Endothelial cell (in vitro differentiated cells): ENCODE data around the gene PRRX2. TPM values are rescaled to one million over a fixed set of nuclear protein-coding genes. Genes with fewer than 3 reads are reported as not detected.
A peak's percentile ranks its signal among the peaks of the same experiment; 100 is the strongest.

Source experiments
- DNase-seq: peaks from one replicate; pipeline ENCODE4 v3.0.0; 2021; ENCODE audit warnings: low spot score
- H3K27ac Mint-ChIP-seq: one replicate; pipeline ENCODE4 v1.8.0; 2021; ENCODE audit warnings: mixed read lengths, inconsistent platforms; ENCODE audit not compliant: unreplicated experiment
- H3K27me3 Mint-ChIP-seq: one replicate; pipeline ENCODE4 v1.8.0; 2021; ENCODE audit warnings: mild to moderate bottlenecking, moderate library complexity, mixed read lengths, inconsistent platforms; ENCODE audit not compliant: unreplicated experiment
- H3K36me3 Mint-ChIP-seq: one replicate; pipeline ENCODE4 v1.8.0; 2021; ENCODE audit warnings: mild to moderate bottlenecking, low read depth, mixed read lengths, inconsistent platforms; ENCODE audit not compliant: unreplicated experiment
- H3K4me1 Mint-ChIP-seq: one replicate; pipeline ENCODE4 v1.8.0; 2021; ENCODE audit warnings: mild to moderate bottlenecking, mixed read lengths, inconsistent platforms; ENCODE audit not compliant: unreplicated experiment
- H3K4me3 Mint-ChIP-seq: one replicate; pipeline ENCODE4 v1.8.0; 2021; ENCODE audit warnings: mild to moderate bottlenecking, mixed read lengths, inconsistent platforms; ENCODE audit not compliant: unreplicated experiment
- H3K9me3 Mint-ChIP-seq: one replicate; pipeline ENCODE4 v1.8.0; 2021; ENCODE audit warnings: mixed read lengths, inconsistent platforms; ENCODE audit not compliant: unreplicated experiment
- total RNA-seq: library from RNA; stranded (reverse); fragmentation: NEBNext Ultra II Directional; extraction: Animal tissue kit (Norgen Biotek cat#: 25700); gene quantifications from one replicate; pipeline ENCODE4 v1.2.1, GENCODE V29; 2021; ENCODE audit not compliant: unreplicated experiment
- TF ChIP-seq, protein P1 (sequence below): fragments of 200-600 bp; sonication (generic); IDR thresholded peaks from one replicate; pipeline ENCODE4 v1.5.0; 2021; ENCODE audit warnings: antibody characterized with exemption; ENCODE audit not compliant: unreplicated experiment

PRRX2 gene
- total RNA-seq, 1 donor from 2014 or later, result 0.21 TPM

DNA sequence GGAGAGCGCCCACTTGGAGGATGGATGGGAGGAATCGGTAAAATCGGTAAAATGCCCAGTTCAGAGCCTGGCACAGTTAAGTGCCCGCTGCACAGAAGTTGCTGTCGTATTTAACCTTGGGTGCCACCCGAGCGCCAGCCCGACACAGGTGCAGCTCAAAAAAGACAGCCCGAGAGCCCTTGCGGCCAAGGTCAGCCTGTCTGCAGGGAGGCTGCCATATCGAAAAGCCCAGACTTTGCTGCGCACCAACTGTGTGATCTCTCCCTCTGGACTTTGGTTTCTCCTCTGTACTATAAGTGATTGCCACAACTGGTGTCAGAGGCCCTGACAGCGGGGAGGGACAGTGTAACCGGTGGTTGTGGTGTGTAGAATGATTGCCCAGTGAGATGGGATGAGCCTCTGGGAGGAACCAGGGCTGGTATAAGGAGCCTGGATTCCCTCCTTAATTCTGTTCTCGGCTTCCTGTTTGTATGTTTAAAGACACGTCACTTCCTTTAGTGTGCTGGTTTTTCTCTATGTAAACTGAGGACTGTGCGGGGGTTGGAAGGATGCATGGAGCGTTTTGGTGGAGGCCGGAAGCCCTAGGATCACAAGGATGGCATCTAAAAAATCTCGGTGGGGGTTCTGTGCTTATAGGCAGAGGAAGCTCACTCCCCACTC is 38.7 kb upstream of the PRRX2 start:
- no peak for DNase-seq
- peaks cover 22% of the 10 kb centered on the region for H3K4me1 Mint-ChIP-seq

DNA sequence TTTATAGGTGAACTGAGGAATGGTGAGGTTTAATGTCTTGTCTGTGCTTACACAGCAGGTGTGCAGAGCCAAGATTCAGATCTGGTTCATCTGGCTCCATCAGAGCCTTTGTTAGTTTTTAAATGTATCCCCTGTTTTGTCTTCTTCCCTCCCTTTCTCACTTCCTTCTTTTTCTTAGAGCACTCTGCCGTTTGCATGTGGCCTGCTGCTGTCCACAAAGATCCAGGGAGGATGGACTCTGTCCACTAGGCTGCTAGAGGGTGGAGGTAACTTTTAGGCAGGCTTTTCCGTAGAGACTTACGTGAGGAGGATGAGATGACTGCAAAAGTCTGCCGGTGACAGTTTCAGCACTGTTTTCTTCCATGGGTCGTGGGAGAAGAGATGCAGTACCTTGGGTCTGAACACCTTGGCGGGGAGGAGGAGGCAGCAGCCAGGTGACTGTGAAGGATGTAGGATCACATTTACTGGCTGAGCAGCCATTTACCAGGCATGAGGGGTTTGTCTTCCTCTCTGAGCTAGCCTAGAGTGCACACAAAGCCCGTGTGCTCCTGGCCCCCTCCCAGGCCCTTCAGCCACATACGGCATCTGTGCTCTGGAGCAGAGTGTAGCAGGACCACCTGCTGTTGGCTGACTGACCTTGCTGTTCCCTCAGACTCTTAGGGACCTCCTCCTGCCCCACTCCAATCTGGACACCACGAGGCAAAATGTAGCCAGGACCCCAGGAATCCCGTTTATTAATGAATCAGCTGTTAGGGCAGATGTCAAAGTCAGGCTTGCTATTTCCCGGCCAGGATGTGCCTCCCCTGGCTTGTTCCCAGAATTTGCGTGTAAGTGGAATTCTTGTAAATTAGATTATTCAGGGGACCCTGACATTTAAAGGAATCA is 37.6 kb upstream of the PRRX2 start:
- no peaks in the 10 kb centered on the region for H3K36me3 Mint-ChIP-seq
- TF ChIP-seq, protein P1, sequence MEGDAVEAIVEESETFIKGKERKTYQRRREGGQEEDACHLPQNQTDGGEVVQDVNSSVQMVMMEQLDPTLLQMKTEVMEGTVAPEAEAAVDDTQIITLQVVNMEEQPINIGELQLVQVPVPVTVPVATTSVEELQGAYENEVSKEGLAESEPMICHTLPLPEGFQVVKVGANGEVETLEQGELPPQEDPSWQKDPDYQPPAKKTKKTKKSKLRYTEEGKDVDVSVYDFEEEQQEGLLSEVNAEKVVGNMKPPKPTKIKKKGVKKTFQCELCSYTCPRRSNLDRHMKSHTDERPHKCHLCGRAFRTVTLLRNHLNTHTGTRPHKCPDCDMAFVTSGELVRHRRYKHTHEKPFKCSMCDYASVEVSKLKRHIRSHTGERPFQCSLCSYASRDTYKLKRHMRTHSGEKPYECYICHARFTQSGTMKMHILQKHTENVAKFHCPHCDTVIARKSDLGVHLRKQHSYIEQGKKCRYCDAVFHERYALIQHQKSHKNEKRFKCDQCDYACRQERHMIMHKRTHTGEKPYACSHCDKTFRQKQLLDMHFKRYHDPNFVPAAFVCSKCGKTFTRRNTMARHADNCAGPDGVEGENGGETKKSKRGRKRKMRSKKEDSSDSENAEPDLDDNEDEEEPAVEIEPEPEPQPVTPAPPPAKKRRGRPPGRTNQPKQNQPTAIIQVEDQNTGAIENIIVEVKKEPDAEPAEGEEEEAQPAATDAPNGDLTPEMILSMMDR, result no peak
- H3K27ac Mint-ChIP-seq, result peak overlapping the region; percentile 26
- H3K4me3 Mint-ChIP-seq, result peak overlapping the region; percentile 86
- peaks cover 22% of the 10 kb centered on the region for H3K4me1 Mint-ChIP-seq
- no peaks in the 10 kb centered on the region for H3K9me3 Mint-ChIP-seq
- H3K27me3 Mint-ChIP-seq, result peaks cover 6% of the 10 kb centered on the region
- DNase-seq, result no peak

More for the DNA sequence above, 38.7 kb upstream of the PRRX2 start:
- TF ChIP-seq, protein P1, result no peak
- Mint-ChIP-seq H3K4me3 (peak overlapping the region; percentile 86), H3K9me3 (no peaks in the 10 kb centered on the region), H3K27me3 (peaks cover 6% of the 10 kb centered on the region), H3K27ac (peak overlapping the region; percentile 59), H3K36me3 (no peaks in the 10 kb centered on the region)

DNA sequence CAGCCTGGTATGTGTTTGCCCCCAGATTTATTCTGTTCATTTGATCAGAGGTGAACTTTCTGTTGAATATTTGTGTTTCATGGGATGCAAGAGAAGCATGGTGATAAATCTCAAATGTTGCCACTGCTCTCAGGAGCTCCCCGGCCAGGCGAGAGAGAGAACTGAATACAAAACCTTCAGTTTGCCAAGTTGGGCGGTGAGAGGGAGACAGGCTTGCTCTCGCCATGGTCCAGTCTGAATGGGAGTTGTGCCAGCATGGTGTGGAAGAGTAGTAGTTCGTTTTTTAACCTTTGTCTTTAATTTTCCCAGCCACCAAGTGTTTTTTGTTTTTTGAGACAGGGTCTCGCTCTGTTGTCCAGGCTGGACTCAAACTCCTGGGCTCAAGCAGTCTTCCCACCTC is 36.7 kb upstream of the PRRX2 start:
- TF ChIP-seq, protein P1, result no peak
- Mint-ChIP-seq H3K4me3 (no peak overlapping the region), H3K9me3 (no peaks in the 10 kb centered on the region), H3K4me1 (peaks cover 18% of the 10 kb centered on the region), H3K27me3 (peaks cover 5% of the 10 kb centered on the region), H3K27ac (no peak overlapping the region), H3K36me3 (no peaks in the 10 kb centered on the region)
- no peak for DNase-seq

DNA sequence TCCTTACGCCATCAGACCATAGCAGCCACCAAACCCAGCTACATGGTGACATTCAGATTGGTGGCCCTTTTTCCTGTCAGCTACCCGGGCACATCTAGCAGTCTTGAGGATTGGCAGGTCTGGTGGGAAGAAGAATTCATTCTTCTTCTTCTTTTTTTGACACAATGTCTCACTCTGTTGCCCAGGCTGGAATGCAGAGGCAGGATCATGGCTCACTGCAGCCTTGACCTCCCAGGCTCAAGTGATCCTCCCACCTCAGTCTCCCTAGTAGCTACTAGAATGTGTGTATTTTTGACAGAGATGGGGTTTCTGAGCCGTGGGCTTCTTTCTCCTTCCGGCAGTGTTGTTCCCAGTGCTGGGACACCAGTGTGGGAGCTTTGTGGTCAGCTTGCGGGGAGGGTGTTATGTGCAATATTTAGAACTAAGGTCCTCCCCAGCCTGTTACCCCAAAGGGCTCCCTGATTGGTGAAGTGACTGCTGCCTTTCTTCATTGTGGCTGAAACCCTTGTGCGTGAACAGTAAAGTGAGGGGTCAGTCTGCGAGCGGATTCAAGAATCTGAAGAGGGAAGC is 36.1 kb upstream of the PRRX2 start:
- H3K9me3 Mint-ChIP-seq, result no peaks in the 10 kb centered on the region
- H3K27ac Mint-ChIP-seq, result peak overlapping the region; percentile 13
- TF ChIP-seq, protein P1, result no peak
- peaks cover 18% of the 10 kb centered on the region for H3K4me1 Mint-ChIP-seq
- H3K36me3 Mint-ChIP-seq, result no peaks in the 10 kb centered on the region
- DNase-seq, result no peak
- peaks cover 5% of the 10 kb centered on the region for H3K27me3 Mint-ChIP-seq
- no peak overlapping the region for H3K4me3 Mint-ChIP-seq
